ENCODE measurements around the gene PROCR. TPM values are rescaled to one million over a fixed set of nuclear protein-coding genes. Genes with fewer than 3 reads are reported as not detected.

Gene PROCR
- 1 to 10 TPM; 2.4 to 6.8 TPM for total RNA-seq
- 5.9 TPM for polyA plus RNA-seq (2013, experiment 1 of 2)
- polyA plus RNA-seq (2013, experiment 2 of 2) = 5.2 TPM
- long read RNA-seq, experiment 1, partial matches to known transcripts = 2 of 5 reads
- long read RNA-seq, experiment 1, other reads (novel, unspliced or antisense) = 0 of 5 reads
- long read RNA-seq, experiment 2, transcript PROCR-201 (4 exons, 1,348 nt) = major isoform, 9 of 10 reads
- long read RNA-seq, experiment 2, partial matches to known transcripts = 0 of 10 reads
- long read RNA-seq, experiment 2, other reads (novel, unspliced or antisense) = 1 of 10 reads
- long read RNA-seq, experiment 3, transcript PROCR-201 (4 exons, 1,348 nt) = major isoform, 7 of 10 reads
- long read RNA-seq, experiment 3, partial matches to known transcripts = 0 of 10 reads
- long read RNA-seq, experiment 3, other reads (novel, unspliced or antisense) = 3 of 10 reads
- long read RNA-seq, experiment 4, transcript PROCR-201 (4 exons, 1,348 nt) = major isoform, 9 of 11 reads
- long read RNA-seq, experiment 4, partial matches to known transcripts = 0 of 11 reads
- long read RNA-seq, experiment 4, other reads (novel, unspliced or antisense) = 2 of 11 reads

DNA sequence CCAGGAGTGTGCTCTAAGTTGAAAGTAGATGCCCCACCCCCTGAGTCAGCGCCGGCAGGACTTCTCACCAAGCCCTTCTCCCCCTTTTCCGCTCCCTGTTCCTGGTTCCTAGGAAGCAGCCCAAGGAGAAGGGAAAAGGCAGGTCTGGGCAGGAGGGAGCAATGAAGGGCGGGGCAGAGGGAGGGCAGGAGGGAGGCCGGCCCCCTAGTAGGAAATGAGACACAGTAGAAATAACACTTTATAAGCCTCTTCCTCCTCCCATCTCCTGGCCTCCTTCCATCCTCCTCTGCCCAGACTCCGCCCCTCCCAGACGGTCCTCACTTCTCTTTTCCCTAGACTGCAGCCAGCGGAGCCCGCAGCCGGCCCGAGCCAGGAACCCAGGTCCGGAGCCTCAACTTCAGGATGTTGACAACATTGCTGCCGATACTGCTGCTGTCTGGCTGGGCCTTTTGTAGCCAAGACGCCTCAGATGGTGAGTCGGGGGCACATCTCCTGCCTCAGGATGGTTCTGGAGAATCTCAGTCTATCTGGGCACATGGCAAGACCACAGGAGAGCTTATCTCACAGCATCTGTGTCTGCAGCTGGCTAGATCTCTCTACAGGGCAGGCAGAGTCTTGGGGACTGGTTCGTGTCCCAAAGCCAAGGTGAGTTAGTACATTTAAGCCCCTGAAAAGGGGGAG, at the start of gene PROCR:
Gene PROCR, plus strand, starts transcription at position 320 of the 681 bp plus-strand sequence. Its CDS starts 83 bp downstream, at position 403.
- peak; percentile 91 for DNase-seq
- H3K27me3 ChIP-seq (ENCODE audit: control insufficient read depth, insufficient read depth, low read length, poor library complexity, severe bottlenecking) = no peaks in the 10 kb centered on the region
- Mint-ChIP-seq H3K27ac (no peak within 1 kb of the TSS), H3K4me1 (peaks cover 16% of the 10 kb centered on the region), H3K4me3 (peak within 1 kb of the TSS; percentile 31), H3K27me3 (ENCODE audit: insufficient read depth) (peaks cover 34% of the 10 kb centered on the region), H3K9me3 (peaks cover 26% of the 10 kb centered on the region), H3K36me3 (ENCODE audit: low read depth) (no peaks in the 10 kb centered on the region)
- peak within 1 kb of the TSS; percentile 71 for H3K4me3 ChIP-seq (ENCODE audit: low read length)
- H3K27ac ChIP-seq (ENCODE audit: low read depth, low read length) = no peak within 1 kb of the TSS
- no peaks in the 10 kb centered on the region for H3K9me3 ChIP-seq (ENCODE audit: control insufficient read depth, low read length)
- WGBS, 2 experiments (ENCODE audit: insufficient coverage in 1 of 2, insufficient read length in 1 of 2) = 19 to 31% methylated on average over 7 to 15 of the region's 16 CpGs
- no peaks in the 10 kb centered on the region for H3K4me1 ChIP-seq (ENCODE audit: control insufficient read depth, insufficient read depth, low read length)
- no peaks in the 10 kb centered on the region for H3K36me3 ChIP-seq (ENCODE audit: control insufficient read depth, insufficient read depth, low read length)
- H3K9ac ChIP-seq (ENCODE audit: extremely low read depth, low read length, poor library complexity, severe bottlenecking) = no peak within 1 kb of the TSS
- TF ChIP-seq, protein P1, sequence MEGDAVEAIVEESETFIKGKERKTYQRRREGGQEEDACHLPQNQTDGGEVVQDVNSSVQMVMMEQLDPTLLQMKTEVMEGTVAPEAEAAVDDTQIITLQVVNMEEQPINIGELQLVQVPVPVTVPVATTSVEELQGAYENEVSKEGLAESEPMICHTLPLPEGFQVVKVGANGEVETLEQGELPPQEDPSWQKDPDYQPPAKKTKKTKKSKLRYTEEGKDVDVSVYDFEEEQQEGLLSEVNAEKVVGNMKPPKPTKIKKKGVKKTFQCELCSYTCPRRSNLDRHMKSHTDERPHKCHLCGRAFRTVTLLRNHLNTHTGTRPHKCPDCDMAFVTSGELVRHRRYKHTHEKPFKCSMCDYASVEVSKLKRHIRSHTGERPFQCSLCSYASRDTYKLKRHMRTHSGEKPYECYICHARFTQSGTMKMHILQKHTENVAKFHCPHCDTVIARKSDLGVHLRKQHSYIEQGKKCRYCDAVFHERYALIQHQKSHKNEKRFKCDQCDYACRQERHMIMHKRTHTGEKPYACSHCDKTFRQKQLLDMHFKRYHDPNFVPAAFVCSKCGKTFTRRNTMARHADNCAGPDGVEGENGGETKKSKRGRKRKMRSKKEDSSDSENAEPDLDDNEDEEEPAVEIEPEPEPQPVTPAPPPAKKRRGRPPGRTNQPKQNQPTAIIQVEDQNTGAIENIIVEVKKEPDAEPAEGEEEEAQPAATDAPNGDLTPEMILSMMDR (conservative IDR thresholded peaks at IDR 0.05) = no peak

DNA sequence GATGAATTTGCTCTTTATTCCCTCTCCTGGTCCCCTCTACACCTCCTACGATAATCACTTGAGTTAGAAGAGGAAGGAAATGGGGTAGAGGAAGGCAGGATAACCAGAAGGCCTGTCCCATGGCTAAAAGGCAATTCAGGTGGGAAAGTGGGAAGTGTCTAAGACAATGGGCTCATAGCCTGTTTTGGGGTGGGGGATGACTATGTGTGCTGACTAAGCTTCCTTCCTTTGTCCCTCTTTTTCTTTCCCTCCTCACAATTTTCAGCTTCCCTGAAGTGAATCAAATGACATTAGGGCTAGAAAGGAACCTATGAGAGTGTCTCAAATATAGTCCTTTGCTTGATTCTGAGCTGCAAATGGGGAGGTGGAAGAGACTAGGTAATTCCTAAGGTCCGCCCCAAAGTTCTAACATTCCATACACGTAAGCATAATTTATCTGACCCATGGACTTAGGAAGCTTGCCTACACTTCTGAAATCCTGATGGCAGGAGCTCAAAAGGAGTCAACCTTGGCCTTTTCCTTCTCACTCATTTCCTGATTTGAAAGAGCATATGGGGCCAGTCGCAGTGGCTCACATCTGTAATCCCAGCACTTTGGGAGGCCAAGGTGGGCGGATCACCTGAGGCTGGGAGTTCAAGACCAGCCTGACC, 49.0 kb upstream of the PROCR start:
- Histone ChIP-seq H3K4me1 (ENCODE audit: control insufficient read depth, insufficient read depth, low read length) (no peaks in the 10 kb centered on the region), H3K4me3 (ENCODE audit: low read length) (no peak overlapping the region), H3K9me3 (ENCODE audit: control insufficient read depth, low read length) (no peaks in the 10 kb centered on the region), H3K27ac (ENCODE audit: low read depth, low read length) (no peak overlapping the region), H3K9ac (ENCODE audit: extremely low read depth, low read length, poor library complexity, severe bottlenecking) (no peak overlapping the region), H3K36me3 (ENCODE audit: control insufficient read depth, insufficient read depth, low read length) (peaks cover 58% of the 10 kb centered on the region), H3K27me3 (ENCODE audit: control insufficient read depth, insufficient read depth, low read length, poor library complexity, severe bottlenecking) (no peaks in the 10 kb centered on the region)
- Mint-ChIP-seq H3K9me3 (no peaks in the 10 kb centered on the region), H3K4me1 (no peaks in the 10 kb centered on the region), H3K27me3 (ENCODE audit: insufficient read depth) (no peaks in the 10 kb centered on the region), H3K36me3 (ENCODE audit: low read depth) (peaks cover 81% of the 10 kb centered on the region), H3K27ac (no peak overlapping the region), H3K4me3 (no peak overlapping the region)
- no peak for DNase-seq
- 83 to 94% methylated on average over 2 to 5 of the region's 5 CpGs for WGBS, 2 experiments (ENCODE audit: insufficient coverage in 1 of 2, insufficient read length in 1 of 2)
- TF ChIP-seq, protein P1 (conservative IDR thresholded peaks at IDR 0.05) = no peak

DNA sequence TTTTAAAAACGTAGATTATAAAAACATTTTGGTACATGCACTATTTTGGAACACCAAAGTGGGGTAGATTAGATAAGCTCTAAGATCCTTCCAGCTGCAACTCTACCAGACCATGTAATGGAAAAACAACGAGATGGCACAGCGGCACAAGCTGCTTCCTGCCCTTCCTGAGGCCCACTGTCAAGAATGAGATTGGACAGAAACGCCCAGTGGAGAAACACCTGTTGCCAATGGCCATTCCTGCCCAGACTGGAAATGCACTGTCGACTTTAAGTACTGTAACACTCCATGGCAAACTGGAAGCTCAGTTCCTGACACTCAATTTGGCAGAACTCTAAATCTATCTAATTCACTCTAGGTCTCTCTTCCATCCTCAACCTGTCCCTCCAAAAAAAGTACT, 46.1 kb upstream of the PROCR start:
- Histone ChIP-seq H3K4me1 (ENCODE audit: control insufficient read depth, insufficient read depth, low read length) (no peaks in the 10 kb centered on the region), H3K9ac (ENCODE audit: extremely low read depth, low read length, poor library complexity, severe bottlenecking) (no peak overlapping the region), H3K36me3 (ENCODE audit: control insufficient read depth, insufficient read depth, low read length) (peaks cover 52% of the 10 kb centered on the region), H3K27ac (ENCODE audit: low read depth, low read length) (no peak overlapping the region), H3K4me3 (ENCODE audit: low read length) (no peak overlapping the region), H3K9me3 (ENCODE audit: control insufficient read depth, low read length) (no peaks in the 10 kb centered on the region), H3K27me3 (ENCODE audit: control insufficient read depth, insufficient read depth, low read length, poor library complexity, severe bottlenecking) (no peaks in the 10 kb centered on the region)
- 94 to 98% methylated on average over 4 to 5 of the region's 5 CpGs for WGBS, 2 experiments (ENCODE audit: insufficient coverage in 1 of 2, insufficient read length in 1 of 2)
- H3K27ac Mint-ChIP-seq = no peak overlapping the region
- no peaks in the 10 kb centered on the region for H3K27me3 Mint-ChIP-seq (ENCODE audit: insufficient read depth)
- H3K4me1 Mint-ChIP-seq = no peaks in the 10 kb centered on the region
- no peak overlapping the region for H3K4me3 Mint-ChIP-seq
- DNase-seq = no peak
- peaks cover 67% of the 10 kb centered on the region for H3K36me3 Mint-ChIP-seq (ENCODE audit: low read depth)
- H3K9me3 Mint-ChIP-seq = no peaks in the 10 kb centered on the region
- TF ChIP-seq, protein P1 (conservative IDR thresholded peaks at IDR 0.05) = no peak

All from endodermal cell (in vitro differentiated cells).